DMS114 treated with DMSO at 0.1 percent for 48 hours (cell line): ENCODE results near the gene HLF.

Experiments used
- DNase-seq: peaks from one replicate; lab custom pipeline; 2025; ENCODE audit not compliant: unreplicated experiment; lab: John Stamatoyannopoulos, UW

Gene HLF

GRCh38 chr17:55351226-55351625, 86.5 kb downstream of the HLF start:
- no peak for DNase-seq

GRCh38 chr17:55354010-55354409, 89.2 kb downstream of the HLF start:
- no peak for DNase-seq

DNA sequence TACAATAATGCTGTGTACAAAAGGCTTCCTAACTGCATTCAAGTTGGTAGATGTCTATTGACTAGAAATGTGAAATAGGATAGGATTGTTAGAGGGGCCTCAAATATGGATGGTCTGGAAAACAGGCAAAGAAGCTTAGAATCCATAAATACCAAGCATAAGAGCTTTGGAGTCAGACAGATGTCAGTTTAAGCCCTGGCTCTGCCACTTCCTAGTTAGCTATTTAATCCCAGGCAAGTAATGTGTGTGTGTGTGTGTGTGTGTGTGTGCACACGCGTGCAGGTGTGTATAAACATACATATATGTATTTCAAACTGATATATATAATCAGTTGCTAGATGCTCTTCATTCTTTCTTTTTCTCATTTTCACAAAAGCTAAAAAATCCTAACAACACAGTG, 90.2 kb downstream of the HLF start:
- DNase-seq: no peak

DNA sequence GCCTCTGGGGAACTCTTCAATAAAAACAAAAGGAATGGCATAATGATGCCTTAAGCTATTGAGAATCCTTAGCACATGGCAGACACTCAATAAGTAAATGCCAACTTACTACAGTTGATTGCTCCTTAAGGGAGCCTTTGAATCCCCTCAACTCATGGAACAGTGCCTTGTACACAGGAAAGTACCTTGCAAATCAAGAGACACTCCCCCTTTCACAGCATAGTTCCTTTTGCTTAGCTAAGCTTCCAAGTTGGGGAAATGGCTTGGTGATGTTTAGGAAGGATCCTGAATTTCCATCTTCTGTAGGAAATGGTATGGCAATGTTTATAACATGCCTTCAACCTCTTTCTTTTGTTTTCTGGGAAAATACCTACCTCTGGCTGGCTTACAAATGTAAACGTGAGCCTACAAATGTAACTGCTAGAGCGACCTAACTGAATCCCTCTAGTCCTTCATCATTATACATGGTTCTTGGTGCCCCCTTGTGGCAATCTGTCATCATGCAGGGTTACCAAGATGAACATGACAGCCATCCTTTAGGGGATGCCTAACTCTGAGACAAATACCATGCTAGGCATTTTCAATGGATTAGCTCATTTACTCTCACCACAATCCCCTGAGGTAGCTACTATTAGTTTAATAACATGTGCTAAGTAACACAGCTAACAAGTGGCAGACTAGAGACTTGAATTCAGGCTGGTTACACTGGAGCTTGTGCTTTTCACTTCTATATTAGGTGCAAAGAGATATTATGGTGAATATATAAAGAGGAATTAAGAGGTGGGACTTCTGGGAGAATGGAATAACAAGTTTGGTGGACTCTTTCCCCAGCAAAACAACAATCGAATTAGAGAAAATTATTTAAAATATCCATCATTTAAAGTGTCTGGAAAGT, 91.9 kb downstream of the HLF start:
- DNase-seq: peak; percentile 74

- DNase-seq: no peak
These were observed 96.2 kb downstream of the HLF start for GRCh38 chr17:55360971-55361370.

DNA sequence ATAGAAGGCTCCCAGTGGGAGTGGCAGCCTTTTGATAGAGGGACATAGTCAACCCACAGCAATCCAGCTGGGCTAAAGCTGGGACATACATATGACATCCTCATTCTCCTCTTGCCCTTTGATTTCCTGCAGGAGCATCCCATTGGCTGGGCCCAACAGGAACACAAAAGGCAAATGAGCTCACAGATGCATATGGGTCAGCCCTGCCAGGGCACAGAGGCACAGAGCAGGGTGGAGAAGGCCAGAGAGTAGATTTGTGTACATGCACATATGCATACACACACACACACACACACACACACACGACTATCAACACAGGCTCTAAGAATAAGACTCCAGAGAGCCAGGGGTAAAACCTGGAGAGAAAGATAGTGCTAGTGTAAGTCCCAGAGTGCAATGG, 98.3 kb downstream of the HLF start:
- DNase-seq: no peak

- no peak for DNase-seq
These were observed 101.3 kb downstream of the HLF start for GRCh38 chr17:55366020-55366481.

- no peak for DNase-seq
These were observed 103.9 kb downstream of the HLF start for GRCh38 chr17:55368706-55369105.
